Heart left ventricle (tissue), 13 donors: Measurements from ENCODE around the gene GSTA2.

ENCODE experiments used
- CTCF ChIP-seq, 12 donors: fragments of 200-600 bp; sonication (generic) in 4 of 12; IDR thresholded peaks; one replicate each; pipeline versions ENCODE4 v1.5.0 to v1.8.0; 2018 to 2022; ENCODE audit warnings: antibody characterized with exemption in 12 of 12, mild to moderate bottlenecking in 5 of 12
- POLR2A ChIP-seq, 2 donors: fragments of 450-650 bp; IDR thresholded peaks; one replicate each; pipeline ENCODE4 v1.6.1; 2017; ENCODE audit warnings: antibody characterized with exemption in 2 of 2, mild to moderate bottlenecking in 2 of 2, moderate library complexity in 2 of 2
- donor health status: ischemic (EF 13 %, LVEDD 7.1; RV severe dilation, severe dysfunction).
- donor health status: DM: no; HTN: yes; CAD: no.
- donor health status: DM: no; HTN: no; CAD: no.
- donor health status: ischemic (EF 25% LVEDD 6.9; RV normal size, moderate dysfunction).
- donor health status: ischemic (EF 25% LVEDD 5.7; RV mildly dilated, moderate dysfunction).
- donor health status: ischemic (EF 35%, LVEDD 5.7; RV mildly dilated, moderate dysfunction).
- donor health status: nonischemic (EF 11% LVEDD 7.7; RV severe dilation, severe dysfunction).
- donor health status: DM: yes; HTN: yes; CAD: no.
- donor health status: PGD.
- donor health status: ischemic (EF 29% LVEDD 5.4; RV normal size, mild dysfunction).
- donor health status: nonischemic (EF 23%, LVEDD 6.1; RV moderate dilation, normal function).

GRCh38 chr6:52739627-52740026, 23.6 kb downstream of the GSTA2 start:
- no peak for TF ChIP-seq CTCF (IDR thresholded peaks at IDR 0.05)
- TF ChIP-seq POLR2A (IDR thresholded peaks at IDR 0.05) = no peak
